Smooth muscle cell (in vitro differentiated cells): ENCODE measurements around the gene SLC13A5. TPM values are rescaled to one million over a fixed set of nuclear protein-coding genes. Genes with fewer than 3 reads are reported as not detected.

Source experiments
- DNase-seq: peaks from one replicate; lab custom pipeline; 2025; ENCODE audit not compliant: unreplicated experiment; lab: John Stamatoyannopoulos, UW
- H2AFZ ChIP-seq: fragments of 200-600 bp; sonication (generic); 2 replicates; pipeline ENCODE4 v1.6.0; 2016; ENCODE audit warnings: antibody characterized with exemption, low read depth, mild to moderate bottlenecking
- H3F3A ChIP-seq: fragments of 200-600 bp; sonication (generic); 2 replicates; pipeline ENCODE4 v1.6.0; 2017; ENCODE audit warnings: antibody characterized with exemption, low read depth
- H3K27ac ChIP-seq: fragments of 200-600 bp; sonication (generic); 2 replicates; pipeline ENCODE4 v1.5.1; 2016; ENCODE audit warnings: low read depth, mild to moderate bottlenecking
- H3K27me3 ChIP-seq: fragments of 200-600 bp; sonication (generic); 2 replicates; pipeline ENCODE4 v1.6.1; 2016; ENCODE audit warnings: low read depth, mild to moderate bottlenecking
- H3K36me3 ChIP-seq: fragments of 200-600 bp; sonication (generic); 2 replicates; pipeline ENCODE4 v1.5.1; 2016; ENCODE audit warnings: low read depth
- H3K4me1 ChIP-seq: fragments of 200-600 bp; sonication (generic); 2 replicates; pipeline ENCODE4 v1.5.1; 2016; ENCODE audit warnings: low read depth
- H3K4me2 ChIP-seq: fragments of 200-600 bp; sonication (generic); 2 replicates; pipeline ENCODE4 v1.6.0; 2016; ENCODE audit warnings: mild to moderate bottlenecking
- H3K4me3 ChIP-seq: fragments of 200-600 bp; sonication (generic); 2 replicates; pipeline ENCODE4 v1.5.1; 2016; ENCODE audit warnings: mild to moderate bottlenecking
- H3K79me2 ChIP-seq: fragments of 200-600 bp; sonication (generic); 2 replicates; pipeline ENCODE4 v1.6.0; 2016; ENCODE audit warnings: low read depth, mild to moderate bottlenecking
- H3K9ac ChIP-seq: fragments of 200-600 bp; sonication (generic); 2 replicates; pipeline ENCODE4 v1.6.0; 2016; ENCODE audit warnings: low read depth
- H3K9me3 ChIP-seq: fragments of 200-600 bp; sonication (generic); replicated peaks from 2 replicates; pipeline ENCODE4 v1.5.1; 2016; ENCODE audit warnings: low read depth
- H4K20me1 ChIP-seq: fragments of 200-600 bp; sonication (generic); 2 replicates; pipeline ENCODE4 v1.6.0; 2016; ENCODE audit warnings: low read depth
- WGBS: methylation state at CpG from one replicate; pipeline ENCODE4 v1.1.7; 2016; ENCODE audit warnings: low lambda C conversion rate; 5-methylcytosine and 5-hydroxymethylcytosine counted together
- polyA plus RNA-seq: library from polyadenylated mRNA; unstranded; fragments of >200 nt; fragmentation: Nextera tagmentation; extraction: Ambion mirVana; gene quantifications from 2 replicates; pipeline ENCODE4 v1.2.1, GENCODE V29; 2016
- total RNA-seq: library from RNA; depleted of rRNA; stranded (reverse); fragments of >200 nt; gene quantifications from 2 replicates; pipeline ENCODE4 v1.2.3, GENCODE V29; 2014
- TF ChIP-seq, protein P1 (sequence below): fragments of 200-600 bp; sonication (generic); IDR thresholded peaks from 2 replicates; pipeline ENCODE4 v1.5.1; 2017; ENCODE audit warnings: borderline replicate concordance, mild to moderate bottlenecking, antibody characterized with exemption; ENCODE audit not compliant: insufficient read depth, poor library complexity, severe bottlenecking

The SLC13A5 gene
- total and polyA plus RNA-seq, 2 experiments from 2014 or later, result 2.3 TPM; not detected in 1

- Histone ChIP-seq H3K4me3 (no peak overlapping the region), H4K20me1 (no peaks in the 10 kb centered on the region), H3K4me2 (no peak overlapping the region), H3K9ac (no peak overlapping the region), H3K27ac (no peak overlapping the region), H3K9me3 (no peaks in the 10 kb centered on the region), H2AFZ (no peak overlapping the region), H3K27me3 (no peaks in the 10 kb centered on the region), H3K79me2 (no peaks in the 10 kb centered on the region), H3K4me1 (no peaks in the 10 kb centered on the region), H3K36me3 (no peaks in the 10 kb centered on the region), H3F3A (no peaks in the 10 kb centered on the region)
- 71% methylated on average over 16 of the region's 16 CpGs for WGBS
- DNase-seq, result no peak
- TF ChIP-seq, protein P1, sequence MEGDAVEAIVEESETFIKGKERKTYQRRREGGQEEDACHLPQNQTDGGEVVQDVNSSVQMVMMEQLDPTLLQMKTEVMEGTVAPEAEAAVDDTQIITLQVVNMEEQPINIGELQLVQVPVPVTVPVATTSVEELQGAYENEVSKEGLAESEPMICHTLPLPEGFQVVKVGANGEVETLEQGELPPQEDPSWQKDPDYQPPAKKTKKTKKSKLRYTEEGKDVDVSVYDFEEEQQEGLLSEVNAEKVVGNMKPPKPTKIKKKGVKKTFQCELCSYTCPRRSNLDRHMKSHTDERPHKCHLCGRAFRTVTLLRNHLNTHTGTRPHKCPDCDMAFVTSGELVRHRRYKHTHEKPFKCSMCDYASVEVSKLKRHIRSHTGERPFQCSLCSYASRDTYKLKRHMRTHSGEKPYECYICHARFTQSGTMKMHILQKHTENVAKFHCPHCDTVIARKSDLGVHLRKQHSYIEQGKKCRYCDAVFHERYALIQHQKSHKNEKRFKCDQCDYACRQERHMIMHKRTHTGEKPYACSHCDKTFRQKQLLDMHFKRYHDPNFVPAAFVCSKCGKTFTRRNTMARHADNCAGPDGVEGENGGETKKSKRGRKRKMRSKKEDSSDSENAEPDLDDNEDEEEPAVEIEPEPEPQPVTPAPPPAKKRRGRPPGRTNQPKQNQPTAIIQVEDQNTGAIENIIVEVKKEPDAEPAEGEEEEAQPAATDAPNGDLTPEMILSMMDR, result no peak
Measured at GRCh38 chr17:6699997-6700947, 12.9 kb downstream of the SLC13A5 start.

DNA sequence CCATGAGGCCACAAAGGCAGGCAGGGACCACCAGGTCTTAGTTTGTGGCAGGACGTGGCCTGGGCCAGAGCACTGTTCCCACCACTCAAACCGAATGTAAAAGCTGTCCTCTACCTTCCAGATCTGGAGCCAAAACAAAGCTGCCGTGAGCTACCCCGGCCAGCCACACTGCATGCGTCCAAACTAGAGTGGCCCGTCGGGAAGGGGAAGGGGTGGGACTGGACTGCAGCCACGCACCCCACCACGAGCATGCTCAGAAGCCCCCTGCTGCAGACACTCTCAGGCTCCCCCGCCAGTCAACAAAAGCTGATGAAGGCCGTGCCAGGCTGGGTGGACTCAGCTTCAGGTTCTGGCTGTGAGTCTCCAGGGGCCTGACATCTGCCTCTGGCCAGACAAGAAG, 15.2 kb downstream of the SLC13A5 start:
- TF ChIP-seq, protein P1, result no peak
- WGBS, result 88% methylated on average over 11 of the region's 11 CpGs
- Histone ChIP-seq H3K79me2 (no peaks in the 10 kb centered on the region), H3K9ac (no peak overlapping the region), H3F3A (no peaks in the 10 kb centered on the region), H3K27me3 (no peaks in the 10 kb centered on the region), H3K4me2 (no peak overlapping the region), H3K36me3 (no peaks in the 10 kb centered on the region), H3K4me1 (no peaks in the 10 kb centered on the region), H3K9me3 (no peaks in the 10 kb centered on the region), H4K20me1 (no peaks in the 10 kb centered on the region), H2AFZ (no peak overlapping the region), H3K4me3 (no peak overlapping the region), H3K27ac (no peak overlapping the region)
- DNase-seq, result no peak

DNA sequence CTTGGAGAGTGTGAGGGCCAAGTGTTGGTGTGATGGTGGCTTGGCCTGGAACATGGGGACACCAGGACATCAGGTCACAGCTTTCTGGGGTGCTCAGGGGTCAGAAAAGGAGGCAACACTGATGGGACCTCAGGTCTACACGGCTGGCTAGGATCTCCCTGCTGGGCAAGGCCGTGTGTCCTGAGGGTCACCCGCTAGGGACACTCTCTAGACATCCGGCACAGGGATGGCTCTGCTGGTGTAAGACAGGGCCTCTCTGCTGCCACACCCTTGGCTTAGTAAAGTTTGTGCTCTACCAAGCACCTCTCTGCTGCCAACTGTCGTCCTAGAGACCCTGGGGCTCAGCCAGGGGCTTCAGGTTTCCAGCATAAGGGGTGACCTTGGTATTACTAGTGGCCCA, 16.3 kb downstream of the SLC13A5 start:
- TF ChIP-seq, protein P1, result no peak
- no peaks in the 10 kb centered on the region for H3F3A ChIP-seq

More for the DNA sequence above, 16.3 kb downstream of the SLC13A5 start:
- Histone ChIP-seq H3K79me2 (no peaks in the 10 kb centered on the region), H3K27ac (no peak overlapping the region), H3K4me2 (no peak overlapping the region), H4K20me1 (no peaks in the 10 kb centered on the region), H3K4me3 (no peak overlapping the region), H3K4me1 (no peaks in the 10 kb centered on the region), H3K27me3 (peaks cover 7% of the 10 kb centered on the region), H3K9me3 (no peaks in the 10 kb centered on the region), H3K36me3 (no peaks in the 10 kb centered on the region), H2AFZ (no peak overlapping the region), H3K9ac (no peak overlapping the region)
- 73% methylated on average over 5 of the region's 5 CpGs for WGBS
- no peak for DNase-seq
